ENCODE data around the gene TSPAN9. TPM values are rescaled to one million over a fixed set of nuclear protein-coding genes. Genes with fewer than 3 reads are reported as not detected.

The TSPAN9 gene
- total RNA-seq, 1 donor from 2014 or later = 20.5 TPM

DNA sequence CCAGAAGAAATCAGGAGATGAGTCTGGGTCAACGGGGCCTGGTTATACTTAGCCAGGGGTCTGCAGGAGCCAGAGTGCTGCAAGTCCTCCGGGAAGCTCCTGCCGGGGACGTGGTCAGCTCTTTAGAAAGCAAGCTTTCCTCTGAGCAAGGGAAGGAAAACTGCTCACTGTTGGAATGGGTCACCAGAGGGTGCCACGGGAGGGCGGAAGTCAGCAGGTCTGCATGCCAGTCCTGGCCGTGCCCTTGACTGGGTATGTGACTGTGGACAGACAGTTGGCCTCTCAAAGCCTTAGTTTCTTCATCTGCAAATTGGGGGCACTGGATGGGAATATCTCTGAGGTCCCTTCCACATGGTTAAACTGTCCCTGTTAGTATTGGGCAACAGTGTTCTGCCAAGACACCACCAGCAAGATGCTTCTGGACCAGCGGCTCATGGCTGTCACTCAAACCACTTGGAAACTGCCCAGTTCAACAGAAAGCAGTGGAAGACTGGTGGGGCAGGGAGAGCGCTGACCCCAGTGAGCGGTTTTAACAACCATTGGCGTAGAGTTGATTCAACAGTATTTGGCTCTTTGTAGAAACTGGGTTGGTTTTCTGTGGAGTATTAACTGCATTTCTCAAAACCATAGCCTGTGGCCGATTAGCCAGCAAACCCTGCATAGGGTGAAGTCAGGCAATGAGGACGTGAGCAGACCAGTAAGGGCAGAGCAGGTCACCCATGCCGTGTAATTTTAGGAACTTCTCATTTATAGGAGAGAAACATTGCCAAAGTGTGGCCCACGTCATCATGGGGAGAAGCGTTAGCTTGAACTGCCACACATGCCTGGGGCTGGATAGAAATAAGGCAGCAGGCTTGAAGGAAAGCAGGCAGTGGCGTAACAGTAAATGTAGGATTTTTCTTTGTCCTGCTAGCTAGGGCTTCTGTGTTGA lies 249.9 kb downstream of the TSPAN9 start:
- no peak overlapping the region for H3K4me3 ChIP-seq (ENCODE audit: low read depth, low read length)
- no peak for TF ChIP-seq CTCF (conservative IDR thresholded peaks at IDR 0.05; ENCODE audit: low read depth, low read length)
- DNase-seq (ENCODE audit: low read depth) = peak; percentile 13

DNA sequence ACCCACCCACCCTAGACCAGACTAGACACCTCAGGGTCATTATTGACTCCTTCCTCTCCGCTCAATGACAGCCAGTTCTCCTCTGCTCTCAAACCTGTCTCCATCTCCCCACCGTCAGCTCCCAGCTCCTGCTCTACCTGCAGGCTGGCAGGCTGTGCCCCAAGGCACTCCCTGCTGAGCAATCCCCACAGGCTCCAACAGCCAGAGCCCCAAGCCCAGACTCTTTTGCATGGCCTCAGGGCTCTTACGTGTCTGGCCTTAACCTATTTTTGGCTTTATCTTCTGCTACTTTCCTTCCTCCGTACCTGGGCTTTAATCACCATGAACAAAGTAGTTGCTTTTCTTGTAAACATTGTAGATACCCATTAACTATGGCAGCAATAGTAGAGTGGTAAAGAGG lies 250.9 kb downstream of the TSPAN9 start:
- H3K4me3 ChIP-seq (ENCODE audit: low read depth, low read length) = no peak overlapping the region
- TF ChIP-seq CTCF (conservative IDR thresholded peaks at IDR 0.05; ENCODE audit: low read depth, low read length) = no peak
- no peak for DNase-seq (ENCODE audit: low read depth)

DNA sequence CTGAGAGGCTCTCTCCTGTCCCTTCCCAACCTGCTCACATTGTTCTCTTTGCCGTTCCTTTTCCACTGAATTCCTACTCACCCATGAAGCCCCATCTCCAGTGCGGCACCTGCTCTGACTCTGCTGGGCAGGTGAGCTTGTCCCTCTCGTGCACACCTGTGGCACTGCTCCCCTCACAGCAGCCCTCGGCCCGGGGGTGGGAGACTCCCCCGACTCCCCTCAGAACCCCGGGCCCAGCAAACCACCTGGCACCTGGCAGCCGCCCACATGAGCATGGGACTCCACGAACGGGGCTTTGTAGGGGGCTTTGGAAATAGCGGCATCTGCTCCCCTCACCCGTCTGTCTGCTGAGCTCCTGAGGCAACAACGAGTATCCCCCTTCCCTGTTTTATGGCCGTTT lies 251.4 kb downstream of the TSPAN9 start:
- H3K4me3 ChIP-seq (ENCODE audit: low read depth, low read length) = no peak overlapping the region
- DNase-seq (ENCODE audit: low read depth) = no peak
- no peak for TF ChIP-seq CTCF (conservative IDR thresholded peaks at IDR 0.05; ENCODE audit: low read depth, low read length)

GRCh38 chr12:3329361-3329760 lies 252.2 kb downstream of the TSPAN9 start:
- H3K4me3 ChIP-seq (ENCODE audit: low read depth, low read length) = no peak overlapping the region
- no peak for DNase-seq (ENCODE audit: low read depth)
- no peak for TF ChIP-seq CTCF (conservative IDR thresholded peaks at IDR 0.05; ENCODE audit: low read depth, low read length)

- H3K4me3 ChIP-seq (ENCODE audit: low read depth, low read length) = no peak overlapping the region
- no peak for TF ChIP-seq CTCF (conservative IDR thresholded peaks at IDR 0.05; ENCODE audit: low read depth, low read length)
- DNase-seq (ENCODE audit: low read depth) = no peak
Observed at GRCh38 chr12:3330976-3331510, 253.9 kb downstream of the TSPAN9 start.

- no peak for TF ChIP-seq CTCF (conservative IDR thresholded peaks at IDR 0.05; ENCODE audit: low read depth, low read length)
- DNase-seq (ENCODE audit: low read depth) = no peak
- H3K4me3 ChIP-seq (ENCODE audit: low read depth, low read length) = no peak overlapping the region
Observed at GRCh38 chr12:3332188-3332587, 255.0 kb downstream of the TSPAN9 start.
